ENCODE results near the gene RGS9. TPM values are rescaled to one million over a fixed set of nuclear protein-coding genes. Genes with fewer than 3 reads are reported as not detected.
A peak's percentile ranks its signal among the peaks of the same experiment; 100 is the strongest.

The RGS9 gene
- total RNA-seq, 1 experiment from 2014 or later: 8.6 TPM

- ATAC-seq (no peak), DNase-seq (ENCODE audit: low read depth, low spot score) (no peak)
- no peaks in the 10 kb centered on the region for H4K20me1 ChIP-seq (ENCODE audit: insufficient read depth)
- H2AFZ ChIP-seq (ENCODE audit: low read depth, low read length, poor library complexity, severe bottlenecking): no peak overlapping the region
- H3K4me3 ChIP-seq (replicated peaks in 1 of 2; ENCODE audit: low read depth in 1 of 2, low read length in 2 of 2): no peak overlapping the region
- H3K9me2 ChIP-seq (ENCODE audit: insufficient read depth): no peaks in the 10 kb centered on the region
- no TSS peak for BruUV-seq (replicated peaks)
- H3K36me3 ChIP-seq (ENCODE audit: control insufficient read depth in 1 of 2, insufficient read depth in 2 of 2, low read length in 2 of 2): no peaks in the 10 kb centered on the region
- RAD21 ChIA-PET (ENCODE audit: low non-redundant PET in 1 of 2, low total read pairs in 2 of 2, uncharacterized antibody in 2 of 2, unreplicated experiment in 2 of 2): no interaction called here
- no peaks in the 10 kb centered on the region for H3K27me3 ChIP-seq (ENCODE audit: insufficient read depth, low read length)
- H3K4me2 ChIP-seq (ENCODE audit: low read length): no peak overlapping the region
- H3K27ac ChIP-seq (ENCODE audit: low read depth, low read length): no peak overlapping the region
- H3K4me1 ChIP-seq (ENCODE audit: control insufficient read depth in 1 of 2, insufficient read depth in 2 of 2, low read length in 2 of 2): peaks cover 0 to 14% of the 10 kb centered on the region in 2 experiments; a peak in 2 of 4 replicates
- POLR2A ChIA-PET: no interaction called here
- no peak overlapping the region for H3K9ac ChIP-seq (ENCODE audit: low read length)
- no peaks in the 10 kb centered on the region for H3K9me3 ChIP-seq (ENCODE audit: control insufficient read depth in 1 of 2, insufficient read depth in 1 of 2, low read depth in 1 of 2, low read length in 2 of 2)
- intact Hi-C loops (cut with micrococcal nuclease): no loop called here
- CTCF ChIA-PET: no interaction called here
- TF ChIP-seq EZH2phosphoT487 (IDR thresholded peaks at IDR 0.05; ENCODE audit: borderline replicate concordance) (no peak), FOSL1 (IDR thresholded peaks at IDR 0.05; ENCODE audit: low read depth) (no peak), RAD21 (IDR thresholded peaks at IDR 0.05; ENCODE audit: low read depth) (no peak)
- TF ChIP-seq, protein P1, sequence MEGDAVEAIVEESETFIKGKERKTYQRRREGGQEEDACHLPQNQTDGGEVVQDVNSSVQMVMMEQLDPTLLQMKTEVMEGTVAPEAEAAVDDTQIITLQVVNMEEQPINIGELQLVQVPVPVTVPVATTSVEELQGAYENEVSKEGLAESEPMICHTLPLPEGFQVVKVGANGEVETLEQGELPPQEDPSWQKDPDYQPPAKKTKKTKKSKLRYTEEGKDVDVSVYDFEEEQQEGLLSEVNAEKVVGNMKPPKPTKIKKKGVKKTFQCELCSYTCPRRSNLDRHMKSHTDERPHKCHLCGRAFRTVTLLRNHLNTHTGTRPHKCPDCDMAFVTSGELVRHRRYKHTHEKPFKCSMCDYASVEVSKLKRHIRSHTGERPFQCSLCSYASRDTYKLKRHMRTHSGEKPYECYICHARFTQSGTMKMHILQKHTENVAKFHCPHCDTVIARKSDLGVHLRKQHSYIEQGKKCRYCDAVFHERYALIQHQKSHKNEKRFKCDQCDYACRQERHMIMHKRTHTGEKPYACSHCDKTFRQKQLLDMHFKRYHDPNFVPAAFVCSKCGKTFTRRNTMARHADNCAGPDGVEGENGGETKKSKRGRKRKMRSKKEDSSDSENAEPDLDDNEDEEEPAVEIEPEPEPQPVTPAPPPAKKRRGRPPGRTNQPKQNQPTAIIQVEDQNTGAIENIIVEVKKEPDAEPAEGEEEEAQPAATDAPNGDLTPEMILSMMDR (IDR thresholded peaks at IDR 0.05 in 2 of 3, conservative IDR thresholded peaks at IDR 0.05 in 1 of 3; ENCODE audit: borderline replicate concordance in 1 of 3, insufficient read depth in 1 of 3, low read depth in 2 of 3, low read length in 2 of 3): no peak
- no peaks in the 10 kb centered on the region for H3K79me2 ChIP-seq (ENCODE audit: insufficient read depth, low read length)
Observed at GRCh38 chr17:65160516-65160915, 23.3 kb downstream of the RGS9 start.

DNA sequence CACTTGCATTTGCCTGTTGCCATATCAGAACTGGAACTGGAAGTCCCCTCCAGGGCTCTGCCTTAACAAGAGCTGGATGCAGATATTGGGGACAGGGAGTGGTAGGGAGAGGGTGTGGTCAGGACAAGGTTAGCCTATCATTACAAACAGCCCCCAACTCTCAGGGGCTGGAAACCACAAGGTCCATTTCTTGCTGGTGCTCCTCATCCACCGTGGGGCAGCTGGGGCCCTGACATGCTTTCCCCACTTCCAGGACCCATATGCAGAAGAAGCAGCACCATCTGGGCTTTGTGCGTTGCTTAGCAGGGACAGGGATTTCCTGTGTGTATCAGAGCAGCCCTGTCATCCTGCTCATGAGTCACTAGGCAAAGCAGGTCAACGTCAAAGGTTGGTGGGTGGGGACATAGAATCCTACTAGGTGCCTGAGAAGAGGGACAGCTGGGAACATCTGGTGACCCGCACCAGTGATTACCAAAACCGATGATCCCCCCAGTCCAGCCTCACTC is 26.9 kb downstream of the RGS9 start:
- ChIA-PET RAD21 (ENCODE audit: low non-redundant PET in 1 of 2, low total read pairs in 2 of 2, uncharacterized antibody in 2 of 2, unreplicated experiment in 2 of 2) (no interaction called here), CTCF (no interaction called here), POLR2A (no interaction called here)
- DNase-seq (ENCODE audit: low read depth, low spot score) (peak; percentile 12), ATAC-seq (peak; percentile 82)
- peak overlapping the region; percentile 39 for H3K4me2 ChIP-seq (ENCODE audit: low read length)
- no peaks in the 10 kb centered on the region for H3K36me3 ChIP-seq (ENCODE audit: control insufficient read depth in 1 of 2, insufficient read depth in 2 of 2, low read length in 2 of 2)
- no peak overlapping the region for H3K27ac ChIP-seq (ENCODE audit: low read depth, low read length)
- no peak overlapping the region for H3K9ac ChIP-seq (ENCODE audit: low read length)
- H3K27me3 ChIP-seq (ENCODE audit: insufficient read depth, low read length): no peaks in the 10 kb centered on the region
- no TSS peak for BruUV-seq (replicated peaks)
- H3K9me3 ChIP-seq (ENCODE audit: control insufficient read depth in 1 of 2, insufficient read depth in 1 of 2, low read depth in 1 of 2, low read length in 2 of 2): no peaks in the 10 kb centered on the region
- no peaks in the 10 kb centered on the region for H3K79me2 ChIP-seq (ENCODE audit: insufficient read depth, low read length)
- H4K20me1 ChIP-seq (ENCODE audit: insufficient read depth): no peaks in the 10 kb centered on the region
- H3K4me3 ChIP-seq (replicated peaks in 1 of 2; ENCODE audit: low read depth in 1 of 2, low read length in 2 of 2): no peak overlapping the region
- intact Hi-C loops (cut with micrococcal nuclease): no loop called here
- no peaks in the 10 kb centered on the region for H3K9me2 ChIP-seq (ENCODE audit: insufficient read depth)
- H3K4me1 ChIP-seq (ENCODE audit: control insufficient read depth in 1 of 2, insufficient read depth in 2 of 2, low read length in 2 of 2): peaks cover 0 to 14% of the 10 kb centered on the region in 2 experiments; a peak in 2 of 4 replicates
- H2AFZ ChIP-seq (ENCODE audit: low read depth, low read length, poor library complexity, severe bottlenecking): no peak overlapping the region
- no peak for TF ChIP-seq MAX (IDR thresholded peaks at IDR 0.05)
- TF ChIP-seq SRF (IDR thresholded peaks at IDR 0.05; ENCODE audit: low read depth): no peak
- no peak for TF ChIP-seq TCF7L2 (IDR thresholded peaks at IDR 0.05; ENCODE audit: borderline replicate concordance, extremely low read depth, insufficient read depth, insufficient read length)
- TF ChIP-seq, protein P1 (IDR thresholded peaks at IDR 0.05 in 2 of 3, conservative IDR thresholded peaks at IDR 0.05 in 1 of 3; ENCODE audit: borderline replicate concordance in 1 of 3, insufficient read depth in 1 of 3, low read depth in 2 of 3, low read length in 2 of 3): no peak
- TF ChIP-seq CEBPB (IDR thresholded peaks at IDR 0.05; ENCODE audit: low read depth): no peak
- no peak for TF ChIP-seq FOSL1 (IDR thresholded peaks at IDR 0.05; ENCODE audit: low read depth)
- TF ChIP-seq ATF3 (IDR thresholded peaks at IDR 0.05): no peak
- TF ChIP-seq POLR2A (IDR thresholded peaks at IDR 0.05; ENCODE audit: borderline replicate concordance, extremely low read depth, insufficient read depth, insufficient read length): no peak
- no peak for TF ChIP-seq EZH2phosphoT487 (IDR thresholded peaks at IDR 0.05; ENCODE audit: borderline replicate concordance)
- TF ChIP-seq REST (IDR thresholded peaks at IDR 0.05; ENCODE audit: low read depth): no peak
